Smooth muscle cell (in vitro differentiated cells): ENCODE results near the gene FASN. TPM values are rescaled to one million over a fixed set of nuclear protein-coding genes. Genes with fewer than 3 reads are reported as not detected.

Source experiments
- DNase-seq: peaks from one replicate; lab custom pipeline; 2025; ENCODE audit not compliant: unreplicated experiment; lab: John Stamatoyannopoulos, UW
- H2AFZ ChIP-seq: fragments of 200-600 bp; sonication (generic); 2 replicates; pipeline ENCODE4 v1.6.0; 2016; ENCODE audit warnings: antibody characterized with exemption, low read depth, mild to moderate bottlenecking
- H3F3A ChIP-seq: fragments of 200-600 bp; sonication (generic); 2 replicates; pipeline ENCODE4 v1.6.0; 2017; ENCODE audit warnings: antibody characterized with exemption, low read depth
- H3K27ac ChIP-seq: fragments of 200-600 bp; sonication (generic); 2 replicates; pipeline ENCODE4 v1.5.1; 2016; ENCODE audit warnings: low read depth, mild to moderate bottlenecking
- H3K27me3 ChIP-seq: fragments of 200-600 bp; sonication (generic); 2 replicates; pipeline ENCODE4 v1.6.1; 2016; ENCODE audit warnings: low read depth, mild to moderate bottlenecking
- H3K36me3 ChIP-seq: fragments of 200-600 bp; sonication (generic); 2 replicates; pipeline ENCODE4 v1.5.1; 2016; ENCODE audit warnings: low read depth
- H3K4me1 ChIP-seq: fragments of 200-600 bp; sonication (generic); 2 replicates; pipeline ENCODE4 v1.5.1; 2016; ENCODE audit warnings: low read depth
- H3K4me2 ChIP-seq: fragments of 200-600 bp; sonication (generic); 2 replicates; pipeline ENCODE4 v1.6.0; 2016; ENCODE audit warnings: mild to moderate bottlenecking
- H3K4me3 ChIP-seq: fragments of 200-600 bp; sonication (generic); 2 replicates; pipeline ENCODE4 v1.5.1; 2016; ENCODE audit warnings: mild to moderate bottlenecking
- H3K79me2 ChIP-seq: fragments of 200-600 bp; sonication (generic); 2 replicates; pipeline ENCODE4 v1.6.0; 2016; ENCODE audit warnings: low read depth, mild to moderate bottlenecking
- H3K9ac ChIP-seq: fragments of 200-600 bp; sonication (generic); 2 replicates; pipeline ENCODE4 v1.6.0; 2016; ENCODE audit warnings: low read depth
- H3K9me3 ChIP-seq: fragments of 200-600 bp; sonication (generic); replicated peaks from 2 replicates; pipeline ENCODE4 v1.5.1; 2016; ENCODE audit warnings: low read depth
- H4K20me1 ChIP-seq: fragments of 200-600 bp; sonication (generic); 2 replicates; pipeline ENCODE4 v1.6.0; 2016; ENCODE audit warnings: low read depth
- WGBS: methylation state at CpG from one replicate; pipeline ENCODE4 v1.1.7; 2016; ENCODE audit warnings: low lambda C conversion rate; 5-methylcytosine and 5-hydroxymethylcytosine counted together
- polyA plus RNA-seq: library from polyadenylated mRNA; unstranded; fragments of >200 nt; fragmentation: Nextera tagmentation; extraction: Ambion mirVana; gene quantifications from 2 replicates; pipeline ENCODE4 v1.2.1, GENCODE V29; 2016
- total RNA-seq: library from RNA; depleted of rRNA; stranded (reverse); fragments of >200 nt; gene quantifications from 2 replicates; pipeline ENCODE4 v1.2.3, GENCODE V29; 2014
- TF ChIP-seq, protein P1 (sequence below): fragments of 200-600 bp; sonication (generic); IDR thresholded peaks from 2 replicates; pipeline ENCODE4 v1.5.1; 2017; ENCODE audit warnings: borderline replicate concordance, mild to moderate bottlenecking, antibody characterized with exemption; ENCODE audit not compliant: insufficient read depth, poor library complexity, severe bottlenecking

Gene FASN
- total and polyA plus RNA-seq, 2 experiments from 2014 or later = 46.6 to 49.3 TPM

GRCh38 chr17:82058230-82058854, 39.7 kb downstream of the FASN start:
- H3K4me3 ChIP-seq = no peak overlapping the region
- no peaks in the 10 kb centered on the region for H3K4me1 ChIP-seq
- no peaks in the 10 kb centered on the region for H3K9me3 ChIP-seq
- H3K4me2 ChIP-seq = no peak overlapping the region
- WGBS = 90% methylated on average over 13 of the region's 17 CpGs
- TF ChIP-seq, protein P1, sequence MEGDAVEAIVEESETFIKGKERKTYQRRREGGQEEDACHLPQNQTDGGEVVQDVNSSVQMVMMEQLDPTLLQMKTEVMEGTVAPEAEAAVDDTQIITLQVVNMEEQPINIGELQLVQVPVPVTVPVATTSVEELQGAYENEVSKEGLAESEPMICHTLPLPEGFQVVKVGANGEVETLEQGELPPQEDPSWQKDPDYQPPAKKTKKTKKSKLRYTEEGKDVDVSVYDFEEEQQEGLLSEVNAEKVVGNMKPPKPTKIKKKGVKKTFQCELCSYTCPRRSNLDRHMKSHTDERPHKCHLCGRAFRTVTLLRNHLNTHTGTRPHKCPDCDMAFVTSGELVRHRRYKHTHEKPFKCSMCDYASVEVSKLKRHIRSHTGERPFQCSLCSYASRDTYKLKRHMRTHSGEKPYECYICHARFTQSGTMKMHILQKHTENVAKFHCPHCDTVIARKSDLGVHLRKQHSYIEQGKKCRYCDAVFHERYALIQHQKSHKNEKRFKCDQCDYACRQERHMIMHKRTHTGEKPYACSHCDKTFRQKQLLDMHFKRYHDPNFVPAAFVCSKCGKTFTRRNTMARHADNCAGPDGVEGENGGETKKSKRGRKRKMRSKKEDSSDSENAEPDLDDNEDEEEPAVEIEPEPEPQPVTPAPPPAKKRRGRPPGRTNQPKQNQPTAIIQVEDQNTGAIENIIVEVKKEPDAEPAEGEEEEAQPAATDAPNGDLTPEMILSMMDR = no peak
- no peak for DNase-seq
- H3K36me3 ChIP-seq = no peaks in the 10 kb centered on the region
- H4K20me1 ChIP-seq = no peaks in the 10 kb centered on the region
- H3F3A ChIP-seq = no peaks in the 10 kb centered on the region
- no peaks in the 10 kb centered on the region for H3K27me3 ChIP-seq
- H3K9ac ChIP-seq = no peak overlapping the region
- H3K27ac ChIP-seq = no peak overlapping the region
- H2AFZ ChIP-seq = no peak overlapping the region
- H3K79me2 ChIP-seq = peaks cover 3% of the 10 kb centered on the region

DNA sequence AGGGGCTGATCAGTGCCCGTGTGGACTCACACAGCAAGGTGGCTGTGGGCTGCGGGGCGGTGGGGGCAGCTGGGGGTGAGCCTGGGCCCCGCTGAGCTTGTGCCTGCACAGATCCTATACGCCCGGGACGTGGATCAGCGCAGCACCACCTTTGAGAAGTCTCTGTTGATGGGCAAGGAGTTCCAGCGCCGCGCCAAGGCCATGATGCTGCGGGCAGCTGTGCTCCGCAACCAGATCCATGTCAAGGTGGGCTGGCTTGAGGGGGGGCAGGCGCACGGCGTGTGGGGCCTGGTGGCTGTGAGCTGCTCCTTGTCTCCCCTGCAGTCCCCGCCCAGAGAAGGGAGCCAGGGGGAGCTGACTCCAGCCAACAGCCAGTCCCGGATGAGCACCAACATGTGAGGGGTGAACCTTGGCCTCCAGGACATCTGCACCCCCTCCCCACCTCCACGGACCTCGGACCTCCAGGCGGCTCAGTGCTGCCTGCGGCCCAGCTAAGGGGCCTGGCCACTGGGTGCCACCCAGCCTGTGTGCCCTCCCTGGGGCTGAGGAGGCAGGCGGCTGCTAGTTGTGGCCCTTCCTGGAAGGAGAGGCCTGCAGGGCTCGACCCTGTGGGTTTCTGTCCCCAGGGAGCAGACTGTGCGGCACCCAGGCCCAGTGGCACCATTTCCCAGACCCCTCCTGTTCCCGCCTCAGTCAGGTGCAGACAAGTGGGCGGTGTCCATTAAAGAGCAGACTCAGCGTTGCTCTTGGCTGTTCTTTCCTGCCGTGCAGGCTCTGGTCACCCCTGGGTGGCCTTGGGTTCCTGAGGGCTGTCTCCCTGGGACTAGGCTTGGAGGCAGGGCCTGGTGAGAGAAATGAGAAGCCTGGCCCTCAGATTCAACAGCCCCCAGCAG, 41.1 kb downstream of the FASN start:
- Histone ChIP-seq H3K9me3 (no peaks in the 10 kb centered on the region), H3K79me2 (peaks cover 17% of the 10 kb centered on the region), H3F3A (no peaks in the 10 kb centered on the region), H3K4me2 (no peak overlapping the region), H3K4me1 (peaks cover 9% of the 10 kb centered on the region), H3K27me3 (no peaks in the 10 kb centered on the region), H3K27ac (no peak overlapping the region), H2AFZ (no peak overlapping the region), H3K4me3 (no peak overlapping the region), H3K36me3 (no peaks in the 10 kb centered on the region), H3K9ac (no peak overlapping the region), H4K20me1 (peaks cover 7% of the 10 kb centered on the region)
- WGBS = 97% methylated on average over 27 of the region's 29 CpGs
- no peak for DNase-seq
- TF ChIP-seq, protein P1 = no peak

- DNase-seq = no peak
- no peaks in the 10 kb centered on the region for H3K27me3 ChIP-seq
- H3K4me3 ChIP-seq = no peak overlapping the region
- TF ChIP-seq, protein P1 = no peak
- 94% methylated on average over 27 of the region's 28 CpGs for WGBS
- H3F3A ChIP-seq = no peaks in the 10 kb centered on the region
- peaks cover 7% of the 10 kb centered on the region for H4K20me1 ChIP-seq
- no peak overlapping the region for H3K4me2 ChIP-seq
- no peaks in the 10 kb centered on the region for H3K36me3 ChIP-seq
- H2AFZ ChIP-seq = no peak overlapping the region
- no peaks in the 10 kb centered on the region for H3K9me3 ChIP-seq
- H3K79me2 ChIP-seq = peaks cover 18% of the 10 kb centered on the region
- no peak overlapping the region for H3K27ac ChIP-seq
- peaks cover 9% of the 10 kb centered on the region for H3K4me1 ChIP-seq
- H3K9ac ChIP-seq = no peak overlapping the region
Observed at GRCh38 chr17:82055965-82056728, 41.9 kb downstream of the FASN start.
